HG03565 (cell line): Measurements from ENCODE around the gene PKLR.

Source experiments
- ATAC-seq: cut with Tn5 transposase; IDR thresholded peaks from one replicate; pipeline ENCODE4 v1.9.1; 2021; ENCODE audit warnings: mild to moderate bottlenecking, moderate library complexity; ENCODE audit not compliant: unreplicated experiment

Gene PKLR

GRCh38 chr1:155286544-155286943 lies 14.7 kb downstream of the PKLR start:
- ATAC-seq = no peak

DNA sequence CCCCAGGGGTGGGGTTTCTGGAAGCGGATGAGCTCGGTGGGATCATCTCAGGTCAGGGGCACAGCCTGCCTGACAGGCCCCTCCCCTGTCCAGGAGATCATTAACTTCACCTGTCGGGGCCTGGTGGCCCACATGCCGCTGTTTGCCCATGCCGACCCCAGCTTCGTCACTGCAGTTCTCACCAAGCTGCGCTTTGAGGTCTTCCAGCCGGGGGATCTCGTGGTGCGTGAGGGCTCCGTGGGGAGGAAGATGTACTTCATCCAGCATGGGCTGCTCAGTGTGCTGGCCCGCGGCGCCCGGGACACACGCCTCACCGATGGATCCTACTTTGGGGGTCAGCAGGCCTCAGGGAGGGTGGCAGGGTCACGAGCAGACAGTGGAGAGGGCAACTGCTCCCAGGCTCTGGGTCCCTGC lies 15.6 kb downstream of the PKLR start:
- ATAC-seq = no peak

- ATAC-seq = no peak
Observed at GRCh38 chr1:155285063-155285462, 16.2 kb downstream of the PKLR start.

GRCh38 chr1:155284476-155284875 lies 16.8 kb downstream of the PKLR start:
- ATAC-seq = no peak

DNA sequence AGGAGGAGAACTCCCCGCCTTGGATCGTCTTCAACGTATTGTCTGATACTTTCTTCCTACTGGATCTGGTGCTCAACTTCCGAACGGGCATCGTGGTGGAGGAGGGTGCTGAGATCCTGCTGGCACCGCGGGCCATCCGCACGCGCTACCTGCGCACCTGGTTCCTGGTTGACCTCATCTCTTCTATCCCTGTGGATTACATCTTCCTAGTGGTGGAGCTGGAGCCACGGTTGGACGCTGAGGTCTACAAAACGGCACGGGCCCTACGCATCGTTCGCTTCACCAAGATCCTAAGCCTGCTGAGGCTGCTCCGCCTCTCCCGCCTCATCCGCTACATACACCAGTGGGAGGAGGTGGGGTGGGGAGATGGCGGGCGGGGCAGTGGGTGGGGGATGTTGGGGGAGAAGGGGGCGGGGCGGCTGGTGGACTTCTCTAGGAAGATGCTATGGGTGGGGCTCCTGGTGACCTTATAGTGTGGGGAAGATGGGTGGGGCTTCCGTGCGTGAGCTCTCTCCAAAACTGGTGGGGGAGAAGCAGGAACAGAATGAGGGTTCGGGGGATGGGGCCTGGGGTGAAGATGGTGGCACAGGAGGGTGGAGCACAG lies 18.6 kb downstream of the PKLR start:
- no peak for ATAC-seq

DNA sequence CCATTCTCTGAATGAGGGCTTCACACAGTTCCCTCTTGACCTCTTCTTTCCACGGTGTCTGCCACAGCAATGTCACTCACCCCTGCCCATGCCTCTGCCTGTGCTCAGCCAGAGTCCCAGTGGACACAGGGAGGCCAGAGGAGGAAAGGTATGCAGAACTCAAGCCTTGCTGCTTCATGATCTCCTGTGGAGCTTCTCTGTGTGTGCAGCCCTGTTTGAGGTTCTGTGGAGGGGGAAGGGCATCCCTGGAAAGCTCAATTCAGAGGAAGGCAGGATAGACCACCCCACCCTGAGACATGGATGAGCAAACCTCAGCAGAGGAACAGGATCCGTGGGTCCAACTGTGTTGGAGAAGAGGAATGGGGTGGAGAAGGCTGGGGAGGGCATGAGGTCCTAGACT lies 22.0 kb downstream of the PKLR start:
- ATAC-seq = no peak

GRCh38 chr1:155278689-155279160 lies 22.5 kb downstream of the PKLR start:
- ATAC-seq = no peak

DNA sequence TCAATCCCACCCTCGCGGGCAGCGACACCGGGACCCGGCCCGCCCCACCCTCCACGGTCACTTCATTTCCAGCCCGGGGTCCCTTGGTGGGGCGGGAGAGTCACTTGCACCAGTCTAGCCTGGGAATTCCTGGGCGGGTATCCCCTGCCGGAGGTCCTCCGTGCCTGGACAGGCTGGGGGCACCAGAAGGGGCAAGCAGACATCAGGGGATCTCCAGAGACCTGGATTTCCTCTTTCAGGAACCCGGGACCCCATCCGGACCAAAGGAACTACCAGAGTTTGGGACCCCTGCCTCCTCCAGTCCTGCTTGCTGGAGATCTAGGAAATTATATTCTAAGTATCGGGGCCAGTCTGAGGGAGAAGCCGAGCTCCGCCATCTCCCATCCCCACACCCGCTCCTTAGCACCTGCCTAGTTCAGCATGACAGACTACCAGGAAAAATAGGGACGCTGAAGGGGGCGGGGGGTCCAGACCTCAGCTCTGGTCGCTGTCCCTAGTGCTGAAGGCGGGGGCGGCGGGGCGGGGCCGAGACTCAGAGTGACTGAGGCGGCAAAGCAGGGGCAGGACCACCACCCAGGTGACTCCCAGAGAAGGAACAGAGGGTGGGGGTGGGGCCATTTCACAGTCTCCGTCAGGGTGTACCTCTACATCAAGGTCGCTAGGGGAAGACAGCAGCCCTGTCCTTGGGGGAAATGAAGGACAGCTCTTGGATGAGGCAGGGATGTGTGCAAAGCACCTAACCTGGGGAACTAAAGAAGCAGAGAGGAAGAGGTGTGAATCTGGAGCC lies 23.1 kb downstream of the PKLR start:
- no peak for ATAC-seq

DNA sequence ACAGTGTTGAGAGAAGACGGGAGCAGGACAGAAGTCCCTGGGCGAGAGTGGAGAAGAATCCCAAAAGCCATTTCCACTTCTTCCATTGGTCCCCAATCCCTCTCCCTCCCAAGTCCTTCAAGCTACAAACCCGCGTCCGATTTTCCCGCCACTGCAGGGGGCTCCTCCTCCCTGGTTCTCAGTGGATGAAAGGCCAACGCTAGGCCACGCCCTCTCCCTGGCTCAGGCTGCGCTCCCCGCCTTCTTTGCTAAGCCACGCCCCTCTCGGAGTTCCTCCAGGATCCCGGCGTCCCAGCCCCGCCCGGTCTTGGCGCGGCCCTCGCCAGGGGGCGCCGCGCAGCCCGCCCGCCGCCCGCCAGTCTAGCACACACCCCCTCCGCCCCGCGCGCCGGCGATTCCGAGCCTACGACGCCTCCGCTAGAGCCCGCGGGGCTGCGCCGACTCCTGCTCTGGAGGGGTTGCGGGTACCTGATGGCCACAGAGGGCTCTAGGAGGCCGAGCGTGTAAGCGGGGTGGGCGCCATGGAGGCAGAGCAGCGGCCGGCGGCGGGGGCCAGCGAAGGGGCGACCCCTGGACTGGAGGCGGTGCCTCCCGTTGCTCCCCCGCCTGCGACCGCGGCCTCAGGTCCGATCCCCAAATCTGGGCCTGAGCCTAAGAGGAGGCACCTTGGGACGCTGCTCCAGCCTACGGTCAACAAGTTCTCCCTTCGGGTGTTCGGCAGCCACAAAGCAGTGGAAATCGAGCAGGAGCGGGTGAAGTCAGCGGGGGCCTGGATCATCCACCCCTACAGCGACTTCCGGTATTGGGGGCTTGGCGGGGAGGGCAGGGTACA lies 24.0 kb downstream of the PKLR start, which contains the start of gene HCN3:
Gene HCN3, plus strand, starts transcription at position 394 of the 832 bp plus-strand sequence. Its CDS starts 128 bp downstream, at position 522.
- ATAC-seq = peak; percentile 64

- peak; percentile 73 for ATAC-seq
Observed at GRCh38 chr1:155273343-155274245, 27.6 kb downstream of the PKLR start, which contains the start of gene CLK2. CLK2 (minus strand) TSS chr1:155273504; CDS start chr1:155270977, 2,527 bp downstream.

- ATAC-seq = peak; percentile 6
Observed at GRCh38 chr1:155272466-155273342, 28.5 kb downstream of the PKLR start.

- ATAC-seq = no peak
Observed at GRCh38 chr1:155269381-155269780, 31.9 kb downstream of the PKLR start.

- no peak for ATAC-seq
Observed at GRCh38 chr1:155268630-155269029, 32.6 kb downstream of the PKLR start.

GRCh38 chr1:155267373-155267772 lies 33.9 kb downstream of the PKLR start:
- ATAC-seq = no peak

GRCh38 chr1:155266553-155266952 lies 34.7 kb downstream of the PKLR start:
- no peak for ATAC-seq

DNA sequence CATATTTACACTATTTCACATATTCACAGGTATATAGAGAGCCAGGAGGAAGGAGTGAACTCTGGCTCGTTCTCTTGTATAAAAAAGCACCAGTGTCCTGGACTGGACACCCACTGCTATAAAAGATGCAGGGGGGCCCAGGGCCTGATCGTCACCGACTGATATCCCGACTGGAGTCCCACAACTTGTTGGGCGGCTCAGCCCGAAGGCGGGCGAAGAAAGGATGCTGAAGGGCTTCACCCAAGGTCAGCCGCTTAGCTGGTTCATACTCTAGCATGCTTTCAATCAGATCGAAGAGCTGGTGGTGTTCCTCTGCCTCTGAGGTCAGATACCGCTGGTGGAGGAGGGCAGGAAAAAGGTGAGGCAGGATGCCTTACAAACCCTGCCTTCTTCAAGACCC lies 38.2 kb downstream of the PKLR start:
- ATAC-seq = no peak

DNA sequence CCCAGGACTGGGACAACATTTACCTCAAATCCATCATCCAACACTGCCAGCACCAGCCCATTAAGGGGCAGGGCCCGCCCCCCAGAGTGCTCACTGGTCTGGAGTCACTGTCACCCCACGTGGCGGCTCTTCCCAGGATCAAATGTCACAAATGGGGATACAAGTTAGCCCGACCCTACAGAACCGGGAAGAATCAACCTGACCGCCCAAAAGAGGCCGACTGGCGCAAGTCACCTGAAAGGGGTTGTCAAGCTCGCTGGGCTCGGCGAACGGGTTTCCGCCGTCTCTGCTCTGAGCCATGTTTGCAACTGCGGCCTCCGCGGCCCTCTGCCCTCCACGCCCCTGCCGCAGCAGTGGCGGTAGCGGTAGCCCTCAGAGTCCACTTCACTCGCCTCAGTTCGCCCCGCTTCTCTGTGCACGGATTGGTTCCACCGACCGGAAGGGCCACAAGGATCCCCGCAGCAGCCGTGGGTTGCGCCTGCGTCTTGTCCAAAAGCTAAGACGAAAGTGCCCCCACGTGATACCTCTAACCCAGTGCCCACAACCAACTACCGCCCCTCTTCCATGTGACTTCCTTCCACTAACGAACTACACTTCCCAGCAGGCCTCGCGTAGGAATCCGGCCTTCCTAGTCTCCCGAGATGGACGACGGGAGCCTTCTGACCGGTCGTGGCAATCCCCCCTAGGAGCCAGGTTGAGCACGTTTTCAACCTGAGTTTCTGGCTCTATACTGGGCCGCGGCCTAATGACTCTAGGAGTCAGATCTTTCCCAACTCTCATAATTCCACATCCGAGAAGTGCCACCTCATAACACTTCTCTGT lies 39.2 kb downstream of the PKLR start, which contains the start of gene SCAMP3:
Gene SCAMP3, minus strand, starts transcription at position 509 of the 822 bp plus-strand sequence. Its CDS starts 209 bp downstream, at position 300.
- peak; percentile 78 for ATAC-seq

DNA sequence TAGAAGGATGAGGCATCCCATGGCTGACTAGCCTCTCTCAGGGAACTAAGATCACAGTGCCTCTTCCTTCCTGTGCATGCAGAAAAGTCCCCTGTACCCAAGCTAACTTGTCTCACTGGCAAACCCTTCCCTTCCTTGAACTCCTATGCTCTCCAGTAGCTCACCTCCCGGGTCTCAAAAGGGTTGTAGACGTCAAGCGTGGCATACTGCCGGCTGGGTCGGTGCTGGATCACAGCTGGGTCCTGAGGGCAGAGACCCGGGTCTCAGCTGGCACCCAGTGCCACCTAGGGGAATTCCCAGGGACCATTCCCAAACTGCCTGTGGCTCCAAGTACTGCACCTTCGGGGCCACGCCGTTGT lies 39.8 kb downstream of the PKLR start:
- ATAC-seq = no peak
